ENCODE results near the gene FOXN4. TPM values are rescaled to one million over a fixed set of nuclear protein-coding genes. Genes with fewer than 3 reads are reported as not detected.

Gene FOXN4, protein sequence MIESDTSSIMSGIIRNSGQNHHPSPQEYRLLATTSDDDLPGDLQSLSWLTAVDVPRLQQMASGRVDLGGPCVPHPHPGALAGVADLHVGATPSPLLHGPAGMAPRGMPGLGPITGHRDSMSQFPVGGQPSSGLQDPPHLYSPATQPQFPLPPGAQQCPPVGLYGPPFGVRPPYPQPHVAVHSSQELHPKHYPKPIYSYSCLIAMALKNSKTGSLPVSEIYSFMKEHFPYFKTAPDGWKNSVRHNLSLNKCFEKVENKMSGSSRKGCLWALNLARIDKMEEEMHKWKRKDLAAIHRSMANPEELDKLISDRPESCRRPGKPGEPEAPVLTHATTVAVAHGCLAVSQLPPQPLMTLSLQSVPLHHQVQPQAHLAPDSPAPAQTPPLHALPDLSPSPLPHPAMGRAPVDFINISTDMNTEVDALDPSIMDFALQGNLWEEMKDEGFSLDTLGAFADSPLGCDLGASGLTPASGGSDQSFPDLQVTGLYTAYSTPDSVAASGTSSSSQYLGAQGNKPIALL
- total RNA-seq (2014; rRNA removed; shearing (Covaris generic)) (not detected in 2 replicates), polyA plus RNA-seq (2016; fragmentation: Nextera tagmentation; extraction: Ambion mirVana) (not detected in 2 replicates)

DNA sequence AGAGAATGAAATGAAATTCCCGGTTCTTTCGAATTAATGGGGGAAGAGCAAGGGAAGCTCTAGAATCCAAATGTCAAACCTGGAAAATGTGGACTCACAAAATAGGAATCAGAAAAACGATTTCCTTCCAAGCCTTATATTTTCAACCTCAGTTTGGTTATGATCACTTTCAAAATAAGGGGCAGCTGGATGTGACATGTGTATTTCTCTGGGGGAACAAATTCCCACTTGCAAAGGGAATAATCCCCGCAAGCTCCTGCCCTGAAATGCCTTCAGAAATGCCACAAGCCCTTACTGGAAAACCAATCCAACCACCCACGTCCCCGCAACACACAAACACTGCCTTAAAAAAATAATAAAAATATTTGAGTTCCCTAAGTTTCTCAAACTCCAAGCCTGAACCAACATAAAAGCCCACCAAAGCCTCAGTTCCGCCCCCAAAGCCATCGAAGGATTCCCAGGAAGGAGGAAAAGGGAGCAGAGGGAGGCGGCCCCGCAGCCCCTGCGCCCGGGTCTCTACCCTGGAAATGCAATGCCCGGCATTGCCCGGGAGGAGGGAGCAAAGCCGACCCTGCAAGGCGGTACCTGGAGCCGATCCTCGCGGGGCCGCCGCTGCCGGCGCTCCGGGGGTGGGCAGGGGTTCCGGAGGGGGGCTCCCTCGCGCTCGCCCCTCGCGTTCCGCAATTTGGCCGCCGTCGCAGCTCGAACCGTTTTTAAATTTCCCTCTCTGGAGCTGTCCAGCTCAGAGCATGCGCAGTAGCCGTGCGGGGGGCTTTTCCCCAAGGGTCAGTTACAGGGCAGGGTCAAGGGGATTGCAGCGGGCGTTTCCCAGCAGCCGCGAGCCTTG is at the start of gene FOXN4:
Gene FOXN4, minus strand, starts transcription at position 751 of the 847 bp plus-strand sequence. CDS start 963 bp downstream, outside the sequence.
- in situ Hi-C loops (cut with MboI) = no loop called here
- Histone ChIP-seq H3K27me3 (replicated peaks; ENCODE audit: insufficient read depth) (peaks cover 67% of the 10 kb centered on the region), H4K20me1 (ENCODE audit: insufficient read depth) (no peaks in the 10 kb centered on the region), H3K36me3 (ENCODE audit: low read depth) (no peaks in the 10 kb centered on the region), H3K79me2 (ENCODE audit: insufficient read depth) (no peaks in the 10 kb centered on the region), H3K4me3 (peak within 1 kb of the TSS; percentile 60), H3K9me3 (ENCODE audit: low read depth) (no peaks in the 10 kb centered on the region), H3K27ac (no peak within 1 kb of the TSS), H3K9ac (no peak within 1 kb of the TSS), H3K4me1 (ENCODE audit: insufficient read depth) (no peaks in the 10 kb centered on the region), H3K4me2 (ENCODE audit: unreplicated experiment) (peak within 1 kb of the TSS; percentile 28), H2AFZ (peak within 1 kb of the TSS; percentile 65), H3F3A (ENCODE audit: insufficient read depth) (no peaks in the 10 kb centered on the region), H3K9me2 (ENCODE audit: insufficient read depth) (no peaks in the 10 kb centered on the region)
- no peak for DNase-seq
- 15 to 29% methylated on average over 13 to 29 of the region's 43 CpGs for WGBS, 2 experiments (ENCODE audit: low coverage in 1 of 2, low lambda C conversion rate in 2 of 2, missing lambda C conversion rate in 2 of 2)
- peak; percentile 90 for TF ChIP-seq EZH2 (IDR thresholded peaks at IDR 0.05; ENCODE audit: insufficient read depth, poor library complexity, severe bottlenecking)
- TF ChIP-seq EZH2phosphoT487 (IDR thresholded peaks at IDR 0.05; ENCODE audit: insufficient read depth, low read depth) = 0 out of 2 replicates have a peak, but pooled peaks have one; percentile 23

DNA sequence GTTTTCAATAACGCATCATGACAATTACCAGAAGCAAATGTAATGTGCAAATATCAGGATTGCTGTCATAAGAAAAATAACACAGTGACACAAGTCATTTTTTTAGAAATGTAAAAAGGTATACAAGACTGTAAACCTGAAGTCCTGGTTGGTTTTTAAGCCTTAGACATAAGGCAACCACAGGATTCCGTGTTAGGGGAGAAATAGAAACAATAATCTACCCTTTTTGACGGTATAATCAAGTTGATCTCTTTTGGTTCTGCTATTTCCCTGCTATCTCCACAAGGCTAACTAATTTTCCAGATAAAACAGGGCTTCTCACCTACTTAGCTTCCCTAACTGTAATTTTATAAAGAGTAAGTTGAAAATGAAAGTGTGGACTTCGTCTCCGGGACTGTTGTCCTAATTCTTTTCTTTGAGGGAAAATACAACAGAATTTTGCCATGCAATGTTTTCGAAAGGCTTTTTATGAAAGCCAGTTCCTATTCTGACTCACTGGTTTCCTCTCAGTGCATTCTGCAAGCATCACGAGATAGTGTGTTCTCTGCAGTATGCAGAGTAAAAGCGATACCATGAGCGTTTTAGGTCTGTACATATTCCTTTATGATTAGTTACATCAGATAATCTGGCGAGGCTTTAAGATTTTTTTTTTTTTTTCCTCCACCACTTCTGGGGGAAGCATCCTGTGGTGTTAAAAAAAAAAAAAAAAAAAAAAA is 49.2 kb upstream of the FOXN4 start:
- H2AFZ ChIP-seq = peak overlapping the region; percentile 50; the same call in 1 of the 2 replicates
- H3K27me3 ChIP-seq (replicated peaks; ENCODE audit: insufficient read depth) = peaks cover 38% of the 10 kb centered on the region
- H3K79me2 ChIP-seq (ENCODE audit: insufficient read depth) = no peaks in the 10 kb centered on the region
- H3F3A ChIP-seq (ENCODE audit: insufficient read depth) = no peaks in the 10 kb centered on the region
- no peak overlapping the region for H3K9ac ChIP-seq
- TF ChIP-seq EZH2phosphoT487 (IDR thresholded peaks at IDR 0.05; ENCODE audit: insufficient read depth, low read depth) (no peak), EZH2 (IDR thresholded peaks at IDR 0.05; ENCODE audit: insufficient read depth, poor library complexity, severe bottlenecking) (no peak)
- H3K36me3 ChIP-seq (ENCODE audit: low read depth) = no peaks in the 10 kb centered on the region
- H3K9me3 ChIP-seq (ENCODE audit: low read depth) = no peaks in the 10 kb centered on the region
- peak overlapping the region; percentile 48; the same call in 1 of the 2 replicates for H3K4me3 ChIP-seq
- H3K27ac ChIP-seq = no peak overlapping the region
- 46 to 48% methylated on average over 10 of the region's 10 CpGs for WGBS, 2 experiments (ENCODE audit: low coverage in 1 of 2, low lambda C conversion rate in 2 of 2, missing lambda C conversion rate in 2 of 2)
- H3K4me1 ChIP-seq (ENCODE audit: insufficient read depth) = no peaks in the 10 kb centered on the region
- H3K9me2 ChIP-seq (ENCODE audit: insufficient read depth) = no peaks in the 10 kb centered on the region
- no peaks in the 10 kb centered on the region for H4K20me1 ChIP-seq (ENCODE audit: insufficient read depth)
- peak overlapping the region; percentile 43 for H3K4me2 ChIP-seq (ENCODE audit: unreplicated experiment)
- in situ Hi-C loops (cut with MboI) = no loop called here
- peak; percentile 45 for DNase-seq

DNA sequence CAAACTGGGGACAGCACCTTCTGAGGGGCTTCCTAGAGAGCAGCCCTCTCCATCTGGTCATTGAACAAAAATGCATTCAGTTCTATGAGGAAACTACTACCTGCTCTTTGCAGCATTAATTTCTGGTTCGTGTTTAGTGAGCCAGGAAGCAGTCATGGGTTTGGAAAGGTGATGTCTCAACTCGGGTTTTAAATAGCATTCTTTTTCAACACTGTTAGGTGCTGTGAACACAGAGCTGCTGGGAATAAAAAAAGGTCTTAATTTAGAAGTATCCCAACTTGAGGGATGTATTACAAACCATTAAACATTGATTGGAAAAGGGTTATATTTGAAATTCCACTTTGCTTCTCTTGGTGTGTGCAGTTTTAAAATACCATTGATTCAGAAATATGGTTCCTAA is 47.9 kb upstream of the FOXN4 start:
- no peak overlapping the region for H3K4me2 ChIP-seq (ENCODE audit: unreplicated experiment)
- in situ Hi-C loops (cut with MboI) = no loop called here
- DNase-seq = no peak
- H2AFZ ChIP-seq = no peak overlapping the region
- H3K27ac ChIP-seq = no peak overlapping the region
- H4K20me1 ChIP-seq (ENCODE audit: insufficient read depth) = no peaks in the 10 kb centered on the region
- H3K27me3 ChIP-seq (replicated peaks; ENCODE audit: insufficient read depth) = peaks cover 47% of the 10 kb centered on the region
- no peaks in the 10 kb centered on the region for H3F3A ChIP-seq (ENCODE audit: insufficient read depth)
- no peaks in the 10 kb centered on the region for H3K9me2 ChIP-seq (ENCODE audit: insufficient read depth)
- H3K9ac ChIP-seq = no peak overlapping the region
- no peak for TF ChIP-seq EZH2 (IDR thresholded peaks at IDR 0.05; ENCODE audit: insufficient read depth, poor library complexity, severe bottlenecking)
- no peak overlapping the region for H3K4me3 ChIP-seq
- 12 to 25% methylated on average over 2 of the region's 2 CpGs for WGBS, 2 experiments (ENCODE audit: low coverage in 1 of 2, low lambda C conversion rate in 2 of 2, missing lambda C conversion rate in 2 of 2)
- H3K9me3 ChIP-seq (ENCODE audit: low read depth) = no peaks in the 10 kb centered on the region
- no peaks in the 10 kb centered on the region for H3K36me3 ChIP-seq (ENCODE audit: low read depth)
- no peaks in the 10 kb centered on the region for H3K79me2 ChIP-seq (ENCODE audit: insufficient read depth)
- H3K4me1 ChIP-seq (ENCODE audit: insufficient read depth) = no peaks in the 10 kb centered on the region

DNA sequence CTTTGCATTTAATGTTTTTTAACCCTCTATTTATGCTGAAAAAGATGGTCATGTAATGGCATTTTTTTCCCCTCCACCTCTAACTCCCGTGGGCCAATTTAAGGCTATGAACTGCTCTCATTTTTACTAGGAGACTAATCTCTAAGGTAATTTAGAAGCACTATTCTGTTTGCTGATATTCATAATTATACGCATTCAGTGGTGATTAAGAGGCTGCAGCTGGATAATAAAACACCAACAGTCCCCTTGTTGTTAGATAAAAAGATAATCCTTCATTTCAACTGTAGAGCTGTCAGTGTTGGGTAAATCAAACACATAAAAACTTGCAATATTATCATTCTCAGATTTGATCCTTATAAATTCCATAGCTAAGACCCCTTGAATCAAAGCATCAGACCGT is 47.5 kb upstream of the FOXN4 start:
- in situ Hi-C loops (cut with MboI) = no loop called here
- H3K9me2 ChIP-seq (ENCODE audit: insufficient read depth) = no peaks in the 10 kb centered on the region
- TF ChIP-seq EZH2 (IDR thresholded peaks at IDR 0.05; ENCODE audit: insufficient read depth, poor library complexity, severe bottlenecking) = no peak
- no peak for TF ChIP-seq EZH2phosphoT487 (IDR thresholded peaks at IDR 0.05; ENCODE audit: insufficient read depth, low read depth)
- H3K27me3 ChIP-seq (replicated peaks; ENCODE audit: insufficient read depth) = peaks cover 52% of the 10 kb centered on the region
- no peak overlapping the region for H2AFZ ChIP-seq
- no peaks in the 10 kb centered on the region for H4K20me1 ChIP-seq (ENCODE audit: insufficient read depth)
- H3K4me1 ChIP-seq (ENCODE audit: insufficient read depth) = no peaks in the 10 kb centered on the region
- no peak overlapping the region for H3K27ac ChIP-seq
- H3K4me3 ChIP-seq = no peak overlapping the region
- 49% methylated on average over 3 of the region's 3 CpGs for WGBS, 2 experiments (ENCODE audit: low coverage in 1 of 2, low lambda C conversion rate in 2 of 2, missing lambda C conversion rate in 2 of 2)
- H3K9ac ChIP-seq = no peak overlapping the region
- H3F3A ChIP-seq (ENCODE audit: insufficient read depth) = no peaks in the 10 kb centered on the region
- H3K36me3 ChIP-seq (ENCODE audit: low read depth) = no peaks in the 10 kb centered on the region
- no peaks in the 10 kb centered on the region for H3K9me3 ChIP-seq (ENCODE audit: low read depth)
- no peak overlapping the region for H3K4me2 ChIP-seq (ENCODE audit: unreplicated experiment)
- no peaks in the 10 kb centered on the region for H3K79me2 ChIP-seq (ENCODE audit: insufficient read depth)
- no peak for DNase-seq

Measured in GM23248 (cell line).